Kidney (tissue), 14 donors: ENCODE results near the gene LASP1. TPM values are rescaled to one million over a fixed set of nuclear protein-coding genes. Genes with fewer than 3 reads are reported as not detected.
"Not testable (repeated sequence)": the region's sequence is repeated elsewhere in the genome, so short reads cannot be mapped to it uniquely, and the experiment has no call there.

Experiments
- DNase-seq, 5 donors: peaks; one replicate each; pipeline ENCODE4 v3.0.0-alpha.2; 2013 to 2020
- FAIRE-seq: peaks from 2 replicates; lab custom pipeline; 2012; peaks lifted over from hg19 to GRCh38; lab: Jason Lieb, UNC
- H3K27ac ChIP-seq, 2 donors: one replicate each; pipeline ENCODE4 v1.7.0; 2013; ENCODE audit warnings: low read depth in 2 of 2, low read length in 2 of 2, inconsistent platforms in 1 of 2
- H3K27me3 ChIP-seq: one replicate; pipeline ENCODE4 v1.7.1; 2013; ENCODE audit warnings: low read length, inconsistent platforms; ENCODE audit not compliant: control insufficient read depth, insufficient read depth
- H3K36me3 ChIP-seq, 3 donors: one replicate each; pipeline versions ENCODE4 v1.7.0 to v1.7.1; 2013; ENCODE audit warnings: low read length in 3 of 3, control low read depth in 1 of 3, inconsistent platforms in 1 of 3; ENCODE audit not compliant: insufficient read depth in 3 of 3, control insufficient read depth in 2 of 3
- H3K4me1 ChIP-seq, 3 donors: one replicate each; pipeline versions ENCODE4 v1.7.0 to v1.7.1; 2013; ENCODE audit warnings: low read length in 3 of 3, inconsistent platforms in 1 of 3, low read depth in 1 of 3; ENCODE audit not compliant: control insufficient read depth in 2 of 3, insufficient read depth in 2 of 3
- H3K4me3 ChIP-seq, 3 donors: one replicate each; pipeline versions ENCODE4 v1.7.0 to v1.8.1; 2013; ENCODE audit warnings: low read length in 3 of 3, control low read depth in 1 of 3, inconsistent platforms in 1 of 3
- H3K9ac ChIP-seq, 3 donors: one replicate each; pipeline versions ENCODE4 v1.7.0 to v1.7.1; 2013; ENCODE audit warnings: low read length in 3 of 3, control low read depth in 1 of 3, inconsistent platforms in 1 of 3
- H3K9me3 ChIP-seq, 3 donors: one replicate each; pipeline versions ENCODE4 v1.7.0 to v1.7.1; 2013; ENCODE audit warnings: low read length in 3 of 3, control low read depth in 1 of 3, inconsistent platforms in 1 of 3; ENCODE audit not compliant: control insufficient read depth in 2 of 3, insufficient read depth in 1 of 3
- intact Hi-C: fragments of 100-400 bp; cut with DNase I; formaldehyde crosslinking; loops from one replicate; pipeline ENCODE4 v1.11.1; 2022
- polyA plus RNA-seq: library from polyadenylated mRNA; stranded (reverse); fragments of 350-450 nt; fragmentation: Illumina TruSeq; extraction: RNeasy Lipid Tissue Mini Kit (QIAGEN cat#74804); gene quantifications from one replicate; pipeline ENCODE4 v1.2.3, GENCODE V29; 2014; ENCODE audit warnings: low read depth, low replicate concordance; ENCODE audit not compliant: insufficient read depth
- total RNA-seq: library from RNA; stranded (reverse); fragmentation: NEBNext Ultra II Directional; extraction: Animal tissue kit (Norgen Biotek cat#: 25700); gene quantifications from one replicate; pipeline ENCODE4 v1.2.1, GENCODE V29; 2021
- TF ChIP-seq, protein P1 (sequence below): IDR thresholded peaks from 3 replicates; pipeline ENCODE4 v1.5.1; 2012; ENCODE audit warnings: mild to moderate bottlenecking, moderate library complexity, borderline replicate concordance; ENCODE audit not compliant: insufficient read depth; ENCODE audit errors: extremely low read depth
- donor health status: control.
- donor health status: control.
- donor health status: control.
- donor health status: control.
- donor health status: control.
- donor health status: DM: yes; HTN: yes; CAD: no.
- donor health status: Normal renal cell carcinoma (clear cell type).

Gene LASP1
- total and polyA plus RNA-seq, 2 donors from 2014 or later = 62.5 to 138 TPM

DNA sequence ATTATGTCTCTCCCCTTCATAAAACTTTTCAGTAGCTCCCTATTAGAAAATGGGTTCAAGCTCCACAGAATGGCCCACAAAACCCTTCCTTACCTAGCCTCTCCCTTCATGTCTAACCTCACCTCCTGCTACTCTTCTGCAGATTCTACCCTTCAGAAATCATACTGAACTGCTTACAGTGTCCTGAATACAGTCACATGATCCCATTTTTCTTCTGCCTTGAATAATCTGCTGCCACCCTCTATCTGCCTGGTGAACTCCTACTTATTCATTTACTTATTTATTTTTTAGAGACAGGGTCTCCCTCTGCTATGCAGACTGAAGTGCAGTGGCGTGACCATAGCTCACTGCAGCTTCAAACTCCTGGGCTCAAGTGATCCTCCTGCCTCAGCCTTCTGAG lies 70.5 kb downstream of the LASP1 start:
- Histone ChIP-seq H3K27me3 (no peaks in the 10 kb centered on the region), H3K27ac (no peak overlapping the region), H3K4me3 (no peak overlapping the region), H3K9me3 (no peaks in the 10 kb centered on the region), H3K9ac (no peak overlapping the region), H3K36me3 (no peaks in the 10 kb centered on the region), H3K4me1 (no peaks in the 10 kb centered on the region)
- FAIRE-seq (no peak), DNase-seq (no peak)
- TF ChIP-seq, protein P1, sequence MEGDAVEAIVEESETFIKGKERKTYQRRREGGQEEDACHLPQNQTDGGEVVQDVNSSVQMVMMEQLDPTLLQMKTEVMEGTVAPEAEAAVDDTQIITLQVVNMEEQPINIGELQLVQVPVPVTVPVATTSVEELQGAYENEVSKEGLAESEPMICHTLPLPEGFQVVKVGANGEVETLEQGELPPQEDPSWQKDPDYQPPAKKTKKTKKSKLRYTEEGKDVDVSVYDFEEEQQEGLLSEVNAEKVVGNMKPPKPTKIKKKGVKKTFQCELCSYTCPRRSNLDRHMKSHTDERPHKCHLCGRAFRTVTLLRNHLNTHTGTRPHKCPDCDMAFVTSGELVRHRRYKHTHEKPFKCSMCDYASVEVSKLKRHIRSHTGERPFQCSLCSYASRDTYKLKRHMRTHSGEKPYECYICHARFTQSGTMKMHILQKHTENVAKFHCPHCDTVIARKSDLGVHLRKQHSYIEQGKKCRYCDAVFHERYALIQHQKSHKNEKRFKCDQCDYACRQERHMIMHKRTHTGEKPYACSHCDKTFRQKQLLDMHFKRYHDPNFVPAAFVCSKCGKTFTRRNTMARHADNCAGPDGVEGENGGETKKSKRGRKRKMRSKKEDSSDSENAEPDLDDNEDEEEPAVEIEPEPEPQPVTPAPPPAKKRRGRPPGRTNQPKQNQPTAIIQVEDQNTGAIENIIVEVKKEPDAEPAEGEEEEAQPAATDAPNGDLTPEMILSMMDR = no peak
- intact Hi-C loops = no loop called here

DNA sequence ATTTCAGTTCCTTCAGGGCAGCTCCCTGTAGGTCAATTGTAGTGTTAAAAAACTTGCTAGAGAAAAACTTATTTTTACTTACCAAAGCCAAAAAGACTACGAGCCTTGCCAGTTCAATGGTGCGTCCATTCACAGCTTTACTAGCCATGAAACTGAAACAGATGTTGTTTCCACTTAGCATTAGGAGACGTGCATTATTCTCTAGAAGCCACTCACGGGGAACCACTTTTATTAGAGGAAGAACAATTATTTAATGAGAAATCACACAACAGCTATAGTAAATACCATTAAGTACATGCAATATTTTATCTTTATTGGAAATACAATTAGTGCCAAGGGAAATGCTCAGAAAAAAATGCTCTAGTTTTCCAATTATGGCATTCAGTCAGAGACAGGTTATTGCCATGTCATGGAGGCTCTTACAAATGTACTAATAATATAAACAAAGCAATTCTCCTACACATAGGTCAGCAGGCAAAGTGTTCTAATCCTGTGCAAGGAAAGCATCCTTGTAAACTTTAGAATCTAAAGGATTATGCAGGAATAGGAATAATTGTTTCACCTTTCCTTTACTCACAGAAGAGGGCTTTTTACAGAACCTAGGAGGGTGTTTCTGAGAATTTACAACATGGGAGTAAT lies 73.0 kb downstream of the LASP1 start:
- Histone ChIP-seq H3K4me3 (no peak overlapping the region), H3K9ac (no peak overlapping the region), H3K4me1 (no peaks in the 10 kb centered on the region), H3K27me3 (no peaks in the 10 kb centered on the region), H3K27ac (no peak overlapping the region), H3K36me3 (no peaks in the 10 kb centered on the region), H3K9me3 (no peaks in the 10 kb centered on the region)
- TF ChIP-seq, protein P1 = no peak
- intact Hi-C loops = no loop called here
- DNase-seq (no peak), FAIRE-seq (no peak)

DNA sequence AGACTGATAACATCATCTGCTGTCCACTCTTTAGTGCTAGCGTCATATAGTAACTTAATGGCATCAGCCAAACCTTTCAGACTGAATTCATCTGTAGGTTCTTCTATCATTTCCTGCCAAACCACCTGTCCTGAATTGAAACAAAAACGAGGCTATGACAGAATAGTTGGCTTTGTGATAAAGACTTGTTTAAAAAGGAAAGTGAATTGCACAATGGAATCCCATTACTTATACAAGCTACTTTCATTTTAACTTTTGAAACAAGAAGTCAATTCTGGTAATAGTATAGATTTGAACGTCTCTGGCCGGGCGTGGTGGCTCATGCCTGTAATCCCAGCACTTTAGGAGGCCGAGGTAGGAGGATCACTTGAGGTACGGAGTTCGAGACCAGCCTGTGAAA lies 73.7 kb downstream of the LASP1 start:
- Histone ChIP-seq H3K9me3 (no peaks in the 10 kb centered on the region), H3K27ac (no peak overlapping the region), H3K4me3 (no peak overlapping the region), H3K36me3 (no peaks in the 10 kb centered on the region), H3K27me3 (no peaks in the 10 kb centered on the region), H3K9ac (no peak overlapping the region), H3K4me1 (no peaks in the 10 kb centered on the region)
- DNase-seq = no peak
- intact Hi-C loops = no loop called here
- TF ChIP-seq, protein P1 = no peak
- FAIRE-seq = no peak

DNA sequence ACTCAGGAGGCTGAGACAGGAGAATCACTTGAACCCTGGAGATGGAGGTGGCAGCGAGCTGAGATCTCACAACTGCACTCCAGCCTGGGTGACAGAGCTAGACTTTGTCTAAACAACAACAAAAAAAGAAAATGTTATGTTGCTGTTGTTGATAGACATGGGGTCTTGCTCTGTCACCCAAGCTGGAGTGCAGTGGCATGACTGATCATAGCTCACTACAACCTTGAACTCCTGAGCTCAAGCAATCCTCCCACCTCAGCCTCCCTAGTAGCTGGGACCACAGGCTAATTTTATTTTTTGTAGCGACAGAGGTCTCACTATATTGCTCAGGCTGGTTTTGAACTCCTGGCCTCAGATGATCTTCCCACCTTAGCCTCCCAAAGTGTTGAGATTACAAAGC lies 77.3 kb downstream of the LASP1 start:
- H3K27ac ChIP-seq = no peak overlapping the region
- H3K9me3 ChIP-seq = no peaks in the 10 kb centered on the region
- no peak for FAIRE-seq
- TF ChIP-seq, protein P1 = no peak
- H3K4me3 ChIP-seq = no peak overlapping the region
- intact Hi-C loops = no loop called here
- H3K9ac ChIP-seq = no peak overlapping the region
- peak in 1 of 5 donors; percentile 29 for DNase-seq
- H3K4me1 ChIP-seq = no peaks in the 10 kb centered on the region
- no peaks in the 10 kb centered on the region for H3K36me3 ChIP-seq
- H3K27me3 ChIP-seq = no peaks in the 10 kb centered on the region

DNA sequence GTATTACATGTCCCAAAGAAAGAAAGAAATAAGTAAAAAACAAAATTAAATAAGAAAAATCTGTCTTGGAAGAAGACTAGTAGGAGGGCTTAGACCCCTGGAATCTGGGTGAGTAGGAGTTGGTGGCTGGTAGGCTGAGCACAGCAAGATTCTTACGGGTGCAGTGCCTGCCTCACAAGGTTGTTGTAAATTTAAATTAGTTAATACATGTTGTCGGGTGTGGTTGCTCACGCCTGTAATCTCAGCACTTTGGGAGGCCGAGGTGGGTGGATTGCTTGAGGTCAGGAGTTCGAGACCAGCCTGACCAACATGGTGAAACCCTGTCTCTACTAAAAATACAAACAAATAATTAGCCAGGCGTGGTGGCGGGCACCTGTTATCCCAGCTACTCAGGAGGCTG lies 83.9 kb downstream of the LASP1 start:
- intact Hi-C loops, H3K4me1 ChIP-seq, H3K27ac ChIP-seq, DNase-seq, H3K9me3 ChIP-seq, H3K36me3 ChIP-seq, H3K9ac ChIP-seq, H3K27me3 ChIP-seq, H3K4me3 ChIP-seq, FAIRE-seq: not testable (repeated sequence)
